Measurements from ENCODE around the gene POU4F1. TPM values are rescaled to one million over a fixed set of nuclear protein-coding genes. Genes with fewer than 3 reads are reported as not detected.

Gene POU4F1
- total RNA-seq, 2 donors from 2014 or later, result 0.18 to 0.20 TPM

GRCh38 chr13:78618411-78618810 is 15.1 kb upstream of the POU4F1 start:
- DNase-seq (no peak), ATAC-seq (no peak)
- Mint-ChIP-seq H3K27me3 (no peaks in the 10 kb centered on the region), H3K27ac (no peak overlapping the region), H3K4me3 (no peak overlapping the region), H3K36me3 (ENCODE audit: low read depth) (peaks cover 16% of the 10 kb centered on the region), H3K4me1 (peaks cover 2% of the 10 kb centered on the region)
- H3K9me3 ChIP-seq (ENCODE audit: control insufficient read depth, low read length, poor library complexity, severe bottlenecking), result no peaks in the 10 kb centered on the region

GRCh38 chr13:78611040-78611439 is 7.7 kb upstream of the POU4F1 start:
- H3K4me3 Mint-ChIP-seq, result no peak overlapping the region
- no peak for ATAC-seq
- DNase-seq, result no peak
- no peak overlapping the region for H3K27ac Mint-ChIP-seq
- H3K36me3 Mint-ChIP-seq (ENCODE audit: low read depth), result peaks cover 5% of the 10 kb centered on the region
- H3K9me3 ChIP-seq (ENCODE audit: control insufficient read depth, low read length, poor library complexity, severe bottlenecking), result no peaks in the 10 kb centered on the region
- H3K27me3 Mint-ChIP-seq, result peaks cover 50% of the 10 kb centered on the region
- peaks cover 17% of the 10 kb centered on the region for H3K4me1 Mint-ChIP-seq

GRCh38 chr13:78610381-78610883 is 7.1 kb upstream of the POU4F1 start:
- no peak for ATAC-seq

GRCh38 chr13:78609464-78610205 is 6.3 kb upstream of the POU4F1 start:
- DNase-seq (no peak), ATAC-seq (no peak)
- H3K27me3 Mint-ChIP-seq, result peaks cover 64% of the 10 kb centered on the region
- peaks cover 20% of the 10 kb centered on the region for H3K4me1 Mint-ChIP-seq
- no peaks in the 10 kb centered on the region for H3K9me3 ChIP-seq (ENCODE audit: control insufficient read depth, low read length, poor library complexity, severe bottlenecking)
- peak overlapping the region; percentile 87 for H3K4me3 Mint-ChIP-seq
- no peak overlapping the region for H3K27ac Mint-ChIP-seq
- peaks cover 3% of the 10 kb centered on the region for H3K36me3 Mint-ChIP-seq (ENCODE audit: low read depth)

More at GRCh38 chr13:78610381-78610883, 7.1 kb upstream of the POU4F1 start:
- Mint-ChIP-seq H3K27ac (no peak overlapping the region), H3K4me3 (no peak overlapping the region), H3K36me3 (ENCODE audit: low read depth) (peaks cover 5% of the 10 kb centered on the region), H3K4me1 (peaks cover 17% of the 10 kb centered on the region), H3K27me3 (peaks cover 56% of the 10 kb centered on the region)
- DNase-seq, result no peak
- H3K9me3 ChIP-seq (ENCODE audit: control insufficient read depth, low read length, poor library complexity, severe bottlenecking), result no peaks in the 10 kb centered on the region

GRCh38 chr13:78608688-78609463 is 5.5 kb upstream of the POU4F1 start:
- Mint-ChIP-seq H3K4me3 (peak overlapping the region; percentile 87), H3K27me3 (peaks cover 72% of the 10 kb centered on the region), H3K36me3 (ENCODE audit: low read depth) (peaks cover 2% of the 10 kb centered on the region), H3K4me1 (peaks cover 23% of the 10 kb centered on the region), H3K27ac (no peak overlapping the region)
- ATAC-seq (no peak), DNase-seq (no peak)
- no peaks in the 10 kb centered on the region for H3K9me3 ChIP-seq (ENCODE audit: control insufficient read depth, low read length, poor library complexity, severe bottlenecking)

GRCh38 chr13:78608252-78608687 is 4.9 kb upstream of the POU4F1 start:
- no peak overlapping the region for H3K27ac Mint-ChIP-seq
- no peak for DNase-seq
- H3K36me3 Mint-ChIP-seq (ENCODE audit: low read depth), result peaks cover 2% of the 10 kb centered on the region
- peaks cover 78% of the 10 kb centered on the region for H3K27me3 Mint-ChIP-seq
- no peaks in the 10 kb centered on the region for H3K9me3 ChIP-seq (ENCODE audit: control insufficient read depth, low read length, poor library complexity, severe bottlenecking)
- peak overlapping the region; percentile 83 for H3K4me3 Mint-ChIP-seq
- peaks cover 28% of the 10 kb centered on the region for H3K4me1 Mint-ChIP-seq
- ATAC-seq, result no peak

GRCh38 chr13:78607409-78608251 is 4.3 kb upstream of the POU4F1 start:
- Mint-ChIP-seq H3K27ac (peak overlapping the region; percentile 45), H3K4me1 (peaks cover 32% of the 10 kb centered on the region), H3K27me3 (peaks cover 81% of the 10 kb centered on the region), H3K36me3 (ENCODE audit: low read depth) (peaks cover 4% of the 10 kb centered on the region), H3K4me3 (peak overlapping the region; percentile 83)
- no peaks in the 10 kb centered on the region for H3K9me3 ChIP-seq (ENCODE audit: control insufficient read depth, low read length, poor library complexity, severe bottlenecking)
- ATAC-seq (no peak), DNase-seq (no peak)

GRCh38 chr13:78606471-78607408 is 3.4 kb upstream of the POU4F1 start:
- Mint-ChIP-seq H3K4me3 (peak overlapping the region; percentile 64), H3K4me1 (peaks cover 36% of the 10 kb centered on the region), H3K27me3 (peaks cover 86% of the 10 kb centered on the region), H3K27ac (peak overlapping the region; percentile 45), H3K36me3 (ENCODE audit: low read depth) (peaks cover 6% of the 10 kb centered on the region)
- ATAC-seq (no peak), DNase-seq (no peak)
- H3K9me3 ChIP-seq (ENCODE audit: control insufficient read depth, low read length, poor library complexity, severe bottlenecking), result no peaks in the 10 kb centered on the region

GRCh38 chr13:78604782-78605611 is 1.6 kb upstream of the POU4F1 start:
- ATAC-seq, result no peak
- Mint-ChIP-seq H3K36me3 (ENCODE audit: low read depth) (peaks cover 6% of the 10 kb centered on the region), H3K27ac (no peak overlapping the region), H3K4me1 (peaks cover 38% of the 10 kb centered on the region), H3K4me3 (no peak overlapping the region), H3K27me3 (peaks cover 90% of the 10 kb centered on the region)
- DNase-seq, result no peak
- H3K9me3 ChIP-seq (ENCODE audit: control insufficient read depth, low read length, poor library complexity, severe bottlenecking), result no peaks in the 10 kb centered on the region

- Mint-ChIP-seq H3K27ac (peak overlapping the region; percentile 59), H3K4me3 (peak overlapping the region; percentile 90), H3K36me3 (ENCODE audit: low read depth) (peaks cover 6% of the 10 kb centered on the region), H3K27me3 (peaks cover 87% of the 10 kb centered on the region), H3K4me1 (peaks cover 28% of the 10 kb centered on the region)
- ATAC-seq (peak; percentile 31), DNase-seq (no peak)
- peaks cover 2% of the 10 kb centered on the region for H3K9me3 ChIP-seq (ENCODE audit: control insufficient read depth, low read length, poor library complexity, severe bottlenecking)
Observed at GRCh38 chr13:78602561-78603239, 652 bp downstream of the POU4F1 start.
